ENCODE data around the gene CCDC34. TPM values are rescaled to one million over a fixed set of nuclear protein-coding genes. Genes with fewer than 3 reads are reported as not detected.

The CCDC34 gene
- total and polyA plus RNA-seq, 2 experiments from 2014 or later = 10.1 to 56.0 TPM

GRCh38 chr11:27355575-27356104, 7.4 kb downstream of the CCDC34 start:
- ATAC-seq (no peak), DNase-seq (ENCODE audit: low spot score) (no peak)
- no peak overlapping the region for H3K4me2 ChIP-seq
- H3K4me3 ChIP-seq = no peak overlapping the region
- H3K36me3 ChIP-seq (ENCODE audit: insufficient read depth) = no peaks in the 10 kb centered on the region
- no peak overlapping the region; the same call in 1 of the 2 replicates for H3K27ac ChIP-seq (ENCODE audit: low read depth)
- TF ChIP-seq ZNF114 (CRISPR knock-in tag; IDR thresholded peaks at IDR 0.05) (no peak), STAT1 (IDR thresholded peaks at IDR 0.05; ENCODE audit: unreplicated experiment) (no peak), JUNB (IDR thresholded peaks at IDR 0.05; ENCODE audit: unreplicated experiment) (no peak), EZH2phosphoT487 (IDR thresholded peaks at IDR 0.05; ENCODE audit: unreplicated experiment) (no peak), POLR2AphosphoS5 (IDR thresholded peaks at IDR 0.05; ENCODE audit: low read depth) (no peak), CREB1 (CRISPR knock-in tag; IDR thresholded peaks at IDR 0.05; ENCODE audit: low read depth) (no peak), EZH2 (IDR thresholded peaks at IDR 0.05; ENCODE audit: low read depth, unreplicated experiment) (no peak), NANOG (IDR thresholded peaks at IDR 0.05; ENCODE audit: borderline replicate concordance) (no peak), ZNF331 (CRISPR knock-in tag; IDR thresholded peaks at IDR 0.05; ENCODE audit: low read depth) (no peak)
- TF ChIP-seq, protein P1, sequence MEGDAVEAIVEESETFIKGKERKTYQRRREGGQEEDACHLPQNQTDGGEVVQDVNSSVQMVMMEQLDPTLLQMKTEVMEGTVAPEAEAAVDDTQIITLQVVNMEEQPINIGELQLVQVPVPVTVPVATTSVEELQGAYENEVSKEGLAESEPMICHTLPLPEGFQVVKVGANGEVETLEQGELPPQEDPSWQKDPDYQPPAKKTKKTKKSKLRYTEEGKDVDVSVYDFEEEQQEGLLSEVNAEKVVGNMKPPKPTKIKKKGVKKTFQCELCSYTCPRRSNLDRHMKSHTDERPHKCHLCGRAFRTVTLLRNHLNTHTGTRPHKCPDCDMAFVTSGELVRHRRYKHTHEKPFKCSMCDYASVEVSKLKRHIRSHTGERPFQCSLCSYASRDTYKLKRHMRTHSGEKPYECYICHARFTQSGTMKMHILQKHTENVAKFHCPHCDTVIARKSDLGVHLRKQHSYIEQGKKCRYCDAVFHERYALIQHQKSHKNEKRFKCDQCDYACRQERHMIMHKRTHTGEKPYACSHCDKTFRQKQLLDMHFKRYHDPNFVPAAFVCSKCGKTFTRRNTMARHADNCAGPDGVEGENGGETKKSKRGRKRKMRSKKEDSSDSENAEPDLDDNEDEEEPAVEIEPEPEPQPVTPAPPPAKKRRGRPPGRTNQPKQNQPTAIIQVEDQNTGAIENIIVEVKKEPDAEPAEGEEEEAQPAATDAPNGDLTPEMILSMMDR (conservative IDR thresholded peaks at IDR 0.05; ENCODE audit: low read depth in 2 of 2) = no peak
- TF ChIP-seq, protein P2, sequence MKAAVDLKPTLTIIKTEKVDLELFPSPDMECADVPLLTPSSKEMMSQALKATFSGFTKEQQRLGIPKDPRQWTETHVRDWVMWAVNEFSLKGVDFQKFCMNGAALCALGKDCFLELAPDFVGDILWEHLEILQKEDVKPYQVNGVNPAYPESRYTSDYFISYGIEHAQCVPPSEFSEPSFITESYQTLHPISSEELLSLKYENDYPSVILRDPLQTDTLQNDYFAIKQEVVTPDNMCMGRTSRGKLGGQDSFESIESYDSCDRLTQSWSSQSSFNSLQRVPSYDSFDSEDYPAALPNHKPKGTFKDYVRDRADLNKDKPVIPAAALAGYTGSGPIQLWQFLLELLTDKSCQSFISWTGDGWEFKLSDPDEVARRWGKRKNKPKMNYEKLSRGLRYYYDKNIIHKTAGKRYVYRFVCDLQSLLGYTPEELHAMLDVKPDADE (IDR thresholded peaks at IDR 0.05) = no peak
- TF ChIP-seq, protein P3, sequence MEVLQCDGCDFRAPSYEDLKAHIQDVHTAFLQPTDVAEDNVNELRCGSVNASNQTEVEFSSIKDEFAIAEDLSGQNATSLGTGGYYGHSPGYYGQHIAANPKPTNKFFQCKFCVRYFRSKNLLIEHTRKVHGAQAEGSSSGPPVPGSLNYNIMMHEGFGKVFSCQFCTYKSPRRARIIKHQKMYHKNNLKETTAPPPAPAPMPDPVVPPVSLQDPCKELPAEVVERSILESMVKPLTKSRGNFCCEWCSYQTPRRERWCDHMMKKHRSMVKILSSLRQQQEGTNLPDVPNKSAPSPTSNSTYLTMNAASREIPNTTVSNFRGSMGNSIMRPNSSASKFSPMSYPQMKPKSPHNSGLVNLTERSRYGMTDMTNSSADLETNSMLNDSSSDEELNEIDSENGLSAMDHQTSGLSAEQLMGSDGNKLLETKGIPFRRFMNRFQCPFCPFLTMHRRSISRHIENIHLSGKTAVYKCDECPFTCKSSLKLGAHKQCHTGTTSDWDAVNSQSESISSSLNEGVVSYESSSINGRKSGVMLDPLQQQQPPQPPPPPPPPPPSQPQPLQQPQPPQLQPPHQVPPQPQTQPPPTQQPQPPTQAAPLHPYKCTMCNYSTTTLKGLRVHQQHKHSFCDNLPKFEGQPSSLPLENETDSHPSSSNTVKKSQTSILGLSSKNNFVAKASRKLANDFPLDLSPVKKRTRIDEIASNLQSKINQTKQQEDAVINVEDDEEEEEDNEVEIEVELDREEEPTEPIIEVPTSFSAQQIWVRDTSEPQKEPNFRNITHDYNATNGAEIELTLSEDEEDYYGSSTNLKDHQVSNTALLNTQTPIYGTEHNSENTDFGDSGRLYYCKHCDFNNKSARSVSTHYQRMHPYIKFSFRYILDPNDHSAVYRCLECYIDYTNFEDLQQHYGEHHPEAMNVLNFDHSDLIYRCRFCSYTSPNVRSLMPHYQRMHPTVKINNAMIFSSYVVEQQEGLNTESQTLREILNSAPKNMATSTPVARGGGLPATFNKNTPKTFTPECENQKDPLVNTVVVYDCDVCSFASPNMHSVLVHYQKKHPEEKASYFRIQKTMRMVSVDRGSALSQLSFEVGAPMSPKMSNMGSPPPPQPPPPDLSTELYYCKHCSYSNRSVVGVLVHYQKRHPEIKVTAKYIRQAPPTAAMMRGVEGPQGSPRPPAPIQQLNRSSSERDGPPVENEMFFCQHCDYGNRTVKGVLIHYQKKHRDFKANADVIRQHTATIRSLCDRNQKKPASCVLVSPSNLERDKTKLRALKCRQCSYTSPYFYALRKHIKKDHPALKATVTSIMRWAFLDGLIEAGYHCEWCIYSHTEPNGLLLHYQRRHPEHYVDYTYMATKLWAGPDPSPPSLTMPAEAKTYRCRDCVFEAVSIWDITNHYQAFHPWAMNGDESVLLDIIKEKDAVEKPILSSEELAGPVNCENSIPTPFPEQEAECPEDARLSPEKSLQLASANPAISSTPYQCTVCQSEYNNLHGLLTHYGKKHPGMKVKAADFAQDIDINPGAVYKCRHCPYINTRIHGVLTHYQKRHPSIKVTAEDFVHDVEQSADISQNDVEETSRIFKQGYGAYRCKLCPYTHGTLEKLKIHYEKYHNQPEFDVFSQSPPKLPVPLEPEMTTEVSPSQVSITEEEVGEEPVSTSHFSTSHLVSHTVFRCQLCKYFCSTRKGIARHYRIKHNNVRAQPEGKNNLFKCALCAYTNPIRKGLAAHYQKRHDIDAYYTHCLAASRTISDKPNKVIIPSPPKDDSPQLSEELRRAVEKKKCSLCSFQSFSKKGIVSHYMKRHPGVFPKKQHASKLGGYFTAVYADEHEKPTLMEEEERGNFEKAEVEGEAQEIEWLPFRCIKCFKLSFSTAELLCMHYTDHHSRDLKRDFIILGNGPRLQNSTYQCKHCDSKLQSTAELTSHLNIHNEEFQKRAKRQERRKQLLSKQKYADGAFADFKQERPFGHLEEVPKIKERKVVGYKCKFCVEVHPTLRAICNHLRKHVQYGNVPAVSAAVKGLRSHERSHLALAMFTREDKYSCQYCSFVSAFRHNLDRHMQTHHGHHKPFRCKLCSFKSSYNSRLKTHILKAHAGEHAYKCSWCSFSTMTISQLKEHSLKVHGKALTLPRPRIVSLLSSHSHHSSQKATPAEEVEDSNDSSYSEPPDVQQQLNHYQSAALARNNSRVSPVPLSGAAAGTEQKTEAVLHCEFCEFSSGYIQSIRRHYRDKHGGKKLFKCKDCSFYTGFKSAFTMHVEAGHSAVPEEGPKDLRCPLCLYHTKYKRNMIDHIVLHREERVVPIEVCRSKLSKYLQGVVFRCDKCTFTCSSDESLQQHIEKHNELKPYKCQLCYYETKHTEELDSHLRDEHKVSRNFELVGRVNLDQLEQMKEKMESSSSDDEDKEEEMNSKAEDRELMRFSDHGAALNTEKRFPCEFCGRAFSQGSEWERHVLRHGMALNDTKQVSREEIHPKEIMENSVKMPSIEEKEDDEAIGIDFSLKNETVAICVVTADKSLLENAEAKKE (CRISPR knock-in tag; IDR thresholded peaks at IDR 0.05) = no peak
- TF ChIP-seq, protein P4, sequence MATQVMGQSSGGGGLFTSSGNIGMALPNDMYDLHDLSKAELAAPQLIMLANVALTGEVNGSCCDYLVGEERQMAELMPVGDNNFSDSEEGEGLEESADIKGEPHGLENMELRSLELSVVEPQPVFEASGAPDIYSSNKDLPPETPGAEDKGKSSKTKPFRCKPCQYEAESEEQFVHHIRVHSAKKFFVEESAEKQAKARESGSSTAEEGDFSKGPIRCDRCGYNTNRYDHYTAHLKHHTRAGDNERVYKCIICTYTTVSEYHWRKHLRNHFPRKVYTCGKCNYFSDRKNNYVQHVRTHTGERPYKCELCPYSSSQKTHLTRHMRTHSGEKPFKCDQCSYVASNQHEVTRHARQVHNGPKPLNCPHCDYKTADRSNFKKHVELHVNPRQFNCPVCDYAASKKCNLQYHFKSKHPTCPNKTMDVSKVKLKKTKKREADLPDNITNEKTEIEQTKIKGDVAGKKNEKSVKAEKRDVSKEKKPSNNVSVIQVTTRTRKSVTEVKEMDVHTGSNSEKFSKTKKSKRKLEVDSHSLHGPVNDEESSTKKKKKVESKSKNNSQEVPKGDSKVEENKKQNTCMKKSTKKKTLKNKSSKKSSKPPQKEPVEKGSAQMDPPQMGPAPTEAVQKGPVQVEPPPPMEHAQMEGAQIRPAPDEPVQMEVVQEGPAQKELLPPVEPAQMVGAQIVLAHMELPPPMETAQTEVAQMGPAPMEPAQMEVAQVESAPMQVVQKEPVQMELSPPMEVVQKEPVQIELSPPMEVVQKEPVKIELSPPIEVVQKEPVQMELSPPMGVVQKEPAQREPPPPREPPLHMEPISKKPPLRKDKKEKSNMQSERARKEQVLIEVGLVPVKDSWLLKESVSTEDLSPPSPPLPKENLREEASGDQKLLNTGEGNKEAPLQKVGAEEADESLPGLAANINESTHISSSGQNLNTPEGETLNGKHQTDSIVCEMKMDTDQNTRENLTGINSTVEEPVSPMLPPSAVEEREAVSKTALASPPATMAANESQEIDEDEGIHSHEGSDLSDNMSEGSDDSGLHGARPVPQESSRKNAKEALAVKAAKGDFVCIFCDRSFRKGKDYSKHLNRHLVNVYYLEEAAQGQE (IDR thresholded peaks at IDR 0.05; ENCODE audit: unreplicated experiment) = no peak
- Mint-ChIP-seq H3K4me3 (no peak overlapping the region), H3K27ac (no peak overlapping the region), H3K27me3 (ENCODE audit: insufficient read depth, low read depth, poor library complexity) (no peaks in the 10 kb centered on the region), H3K9me3 (no peaks in the 10 kb centered on the region), H3K4me1 (peaks cover 30% of the 10 kb centered on the region), H3K36me3 (ENCODE audit: low read depth) (peaks cover 6% of the 10 kb centered on the region; the same call in 1 of the 3 replicates)
- no peaks in the 10 kb centered on the region for H4K20me1 ChIP-seq (replicated peaks; ENCODE audit: insufficient read depth)
- no peaks in the 10 kb centered on the region for H3K9me2 ChIP-seq (ENCODE audit: insufficient read depth)
- H2AFZ ChIP-seq = no peak overlapping the region
- H3K4me1 ChIP-seq (ENCODE audit: insufficient read depth) = peaks cover 41% of the 10 kb centered on the region
- H3F3A ChIP-seq (replicated peaks; ENCODE audit: low read depth) = no peaks in the 10 kb centered on the region
- H3K79me2 ChIP-seq (replicated peaks; ENCODE audit: insufficient read depth) = 0 out of 2 replicates have a peak, but pooled peaks cover 6% of the 10 kb centered on the region
- no peaks in the 10 kb centered on the region for H3K27me3 ChIP-seq (ENCODE audit: insufficient read depth)

Data from GM23338 (cell line).